Measurements from ENCODE around the gene KRT2. TPM values are rescaled to one million over a fixed set of nuclear protein-coding genes. Genes with fewer than 3 reads are reported as not detected.

KRT2 gene
- total and polyA plus RNA-seq, 12 donors, result 0.16 TPM; not detected in 11

- peaks cover 3% of the 10 kb centered on the region for H3K27me3 ChIP-seq
- intact Hi-C loops (cut with DNase I), result no loop called here
- 32 to 65% (median 59%) methylated on average over 6 to 11 of the region's 11 CpGs for WGBS, 4 donors
Measured at GRCh38 chr12:52698651-52699340, 46.8 kb upstream of the KRT2 start.

GRCh38 chr12:52697058-52697582, 45.1 kb upstream of the KRT2 start:
- H3K27ac ChIP-seq, result no peak overlapping the region
- H3K4me3 ChIP-seq, result no peak overlapping the region
- intact Hi-C loops (cut with DNase I), result no loop called here
- H3K36me3 ChIP-seq (replicated peaks in 1 of 2), result no peaks in the 10 kb centered on the region
- H3K4me1 ChIP-seq (replicated peaks in 1 of 2), result no peaks in the 10 kb centered on the region
- no peak for TF ChIP-seq CTCF (IDR thresholded peaks at IDR 0.05)
- no peak for TF ChIP-seq POLR2A (IDR thresholded peaks at IDR 0.05)
- no peak for DNase-seq
- H3K9me3 ChIP-seq (replicated peaks in 1 of 3), result no peaks in the 10 kb centered on the region
- WGBS, 4 donors, result 33 to 81% (median 58%) methylated on average over 1 to 2 of the region's 2 CpGs
- H3K27me3 ChIP-seq, result peaks cover 3% of the 10 kb centered on the region

More at GRCh38 chr12:52698651-52699340, 46.8 kb upstream of the KRT2 start:
- Histone ChIP-seq H3K4me3 (no peak overlapping the region), H3K36me3 (replicated peaks in 1 of 2) (no peaks in the 10 kb centered on the region), H3K9me3 (replicated peaks in 1 of 3) (no peaks in the 10 kb centered on the region), H3K4me1 (replicated peaks in 1 of 2) (no peaks in the 10 kb centered on the region), H3K27ac (no peak overlapping the region)
- TF ChIP-seq POLR2A (IDR thresholded peaks at IDR 0.05) (no peak), CTCF (IDR thresholded peaks at IDR 0.05) (no peak)
- no peak for DNase-seq

- TF ChIP-seq CTCF (IDR thresholded peaks at IDR 0.05) (no peak), POLR2A (IDR thresholded peaks at IDR 0.05) (no peak)
- Histone ChIP-seq H3K9me3 (replicated peaks in 1 of 3) (no peaks in the 10 kb centered on the region), H3K4me1 (replicated peaks in 1 of 2) (no peaks in the 10 kb centered on the region), H3K27ac (no peak overlapping the region), H3K27me3 (no peaks in the 10 kb centered on the region), H3K4me3 (no peak overlapping the region), H3K36me3 (replicated peaks in 1 of 2) (no peaks in the 10 kb centered on the region)
- 62 to 65% (median 64%) methylated on average over 3 of the region's 3 CpGs for WGBS, 4 donors
- DNase-seq, result no peak
- intact Hi-C loops (cut with DNase I), result no loop called here
Measured at GRCh38 chr12:52696588-52696987, 44.6 kb upstream of the KRT2 start.

- H3K27me3 ChIP-seq, result peaks cover 14% of the 10 kb centered on the region
- DNase-seq, result no peak
- H3K4me3 ChIP-seq, result no peak overlapping the region
- intact Hi-C loops (cut with DNase I), result no loop called here
- no peaks in the 10 kb centered on the region for H3K36me3 ChIP-seq (replicated peaks in 1 of 2)
- TF ChIP-seq POLR2A (IDR thresholded peaks at IDR 0.05), result no peak
- H3K27ac ChIP-seq, result no peak overlapping the region
- peaks cover 0 to 9% of the 10 kb centered on the region in 2 donors for H3K4me1 ChIP-seq (replicated peaks in 1 of 2)
- no peaks in the 10 kb centered on the region for H3K9me3 ChIP-seq (replicated peaks in 1 of 3)
- 69 to 89% (median 75%) methylated on average over 3 of the region's 3 CpGs for WGBS, 4 donors
Measured at GRCh38 chr12:52695039-52695438, 43.0 kb upstream of the KRT2 start.

- Histone ChIP-seq H3K4me3 (no peak overlapping the region), H3K27me3 (peaks cover 16% of the 10 kb centered on the region), H3K36me3 (replicated peaks in 1 of 2) (no peaks in the 10 kb centered on the region)
Measured at GRCh38 chr12:52694151-52694550, 42.1 kb upstream of the KRT2 start.

More at GRCh38 chr12:52694151-52694550, 42.1 kb upstream of the KRT2 start:
- TF ChIP-seq POLR2A (IDR thresholded peaks at IDR 0.05) (no peak), CTCF (IDR thresholded peaks at IDR 0.05) (no peak)
- no peaks in the 10 kb centered on the region for H3K9me3 ChIP-seq (replicated peaks in 1 of 3)
- WGBS, 4 donors, result 76 to 88% (median 82%) methylated on average over 6 of the region's 6 CpGs
- intact Hi-C loops (cut with DNase I), result no loop called here
- H3K4me1 ChIP-seq (replicated peaks in 1 of 2), result peaks cover 0 to 9% of the 10 kb centered on the region in 2 donors
- H3K27ac ChIP-seq, result no peak overlapping the region
- DNase-seq, result no peak

Data from adrenal gland (tissue), 12 donors.